GM12891 (cell line): Measurements from ENCODE around the gene MRPL40.

Source experiments
- DNase-seq: peaks from one replicate; pipeline ENCODE4 v3.0.0; 2011; ENCODE audit warnings: low spot score; ENCODE audit not compliant: insufficient read length
- FAIRE-seq: peaks from 2 replicates; lab custom pipeline; 2011; peaks lifted over from hg19 to GRCh38; lab: Jason Lieb, UNC
- PAX5 ChIP-seq: IDR thresholded peaks from 2 replicates; pipeline ENCODE4 v1.6.1; 2011; ENCODE audit warnings: low read length, moderate library complexity, mild to moderate bottlenecking; ENCODE audit not compliant: insufficient read depth, severe bottlenecking
- POLR2A ChIP-seq: IDR thresholded peaks from 2 replicates; pipeline ENCODE4 v1.6.1; 2011; ENCODE audit warnings: low read depth, low read length, control low read depth
- POLR2AphosphoS5 ChIP-seq: IDR thresholded peaks from 2 replicates; pipeline ENCODE4 v1.6.1; 2011; ENCODE audit warnings: low read depth, low read length, control low read depth
- POU2F2 ChIP-seq: IDR thresholded peaks from 2 replicates; pipeline ENCODE4 v1.6.1; 2011; ENCODE audit warnings: low read depth, mild to moderate bottlenecking, control low read depth, low read length, moderate library complexity
- SPI1 ChIP-seq: IDR thresholded peaks from 2 replicates; pipeline ENCODE4 v1.6.1; 2011; ENCODE audit warnings: low read depth, low read length, control low read depth
- TAF1 ChIP-seq: IDR thresholded peaks from 2 replicates; pipeline ENCODE4 v1.6.1; 2011; ENCODE audit warnings: low read depth, low read length, control low read depth

Gene MRPL40

GRCh38 chr22:19396934-19397733 lies 35.2 kb upstream of the MRPL40 start:
- no peak for DNase-seq
- TF ChIP-seq PAX5 (no peak), TAF1 (no peak), POLR2A (no peak), POLR2AphosphoS5 (no peak), POU2F2 (no peak), SPI1 (no peak)
- no peak for FAIRE-seq

GRCh38 chr22:19397734-19398104 lies 34.6 kb upstream of the MRPL40 start:
- DNase-seq = no peak
- FAIRE-seq = no peak
- TF ChIP-seq POLR2AphosphoS5 (no peak), PAX5 (no peak)

GRCh38 chr22:19398206-19398605 lies 34.1 kb upstream of the MRPL40 start:
- TF ChIP-seq TAF1 (no peak), POLR2AphosphoS5 (no peak), SPI1 (no peak), POU2F2 (no peak), POLR2A (no peak), PAX5 (no peak)
- DNase-seq (no peak), FAIRE-seq (no peak)

GRCh38 chr22:19398652-19399051 lies 33.7 kb upstream of the MRPL40 start:
- DNase-seq = no peak
- no peak for FAIRE-seq
- TF ChIP-seq PAX5 (no peak), SPI1 (no peak), POLR2AphosphoS5 (no peak)

- no peak for FAIRE-seq
- TF ChIP-seq SPI1 = no peak
- no peak for TF ChIP-seq PAX5
- TF ChIP-seq POLR2A = no peak
- TF ChIP-seq POLR2AphosphoS5 = no peak
- no peak for TF ChIP-seq POU2F2
- TF ChIP-seq TAF1 = no peak
- DNase-seq = no peak
Observed at GRCh38 chr22:19400881-19401280, 31.5 kb upstream of the MRPL40 start.

- DNase-seq = no peak
- no peak for TF ChIP-seq POU2F2
- no peak for TF ChIP-seq POLR2AphosphoS5
- TF ChIP-seq TAF1 = no peak
- TF ChIP-seq PAX5 = no peak
- TF ChIP-seq POLR2A = no peak
- TF ChIP-seq SPI1 = no peak
- FAIRE-seq = no peak
Observed at GRCh38 chr22:19401483-19401882, 30.9 kb upstream of the MRPL40 start.

GRCh38 chr22:19402642-19403191 lies 29.6 kb upstream of the MRPL40 start:
- FAIRE-seq = no peak
- TF ChIP-seq POLR2A (no peak), TAF1 (no peak), PAX5 (no peak)

GRCh38 chr22:19404676-19405075 lies 27.7 kb upstream of the MRPL40 start:
- DNase-seq = no peak
- TF ChIP-seq POLR2AphosphoS5 (no peak), PAX5 (no peak), POU2F2 (no peak), POLR2A (no peak), SPI1 (no peak), TAF1 (no peak)
- no peak for FAIRE-seq

More at GRCh38 chr22:19402642-19403191, 29.6 kb upstream of the MRPL40 start:
- no peak for DNase-seq

- TF ChIP-seq TAF1 = no peak
- TF ChIP-seq PAX5 = no peak
- TF ChIP-seq POLR2A = no peak
- no peak for TF ChIP-seq SPI1
- TF ChIP-seq POLR2AphosphoS5 = no peak
- peak; percentile 33 for FAIRE-seq
- no peak for DNase-seq
Observed at GRCh38 chr22:19405133-19405532, 27.2 kb upstream of the MRPL40 start.

- DNase-seq (no peak), FAIRE-seq (no peak)
- TF ChIP-seq PAX5 = no peak
- no peak for TF ChIP-seq SPI1
- no peak for TF ChIP-seq TAF1
- no peak for TF ChIP-seq POLR2AphosphoS5
- TF ChIP-seq POLR2A = no peak
- no peak for TF ChIP-seq POU2F2
Observed at GRCh38 chr22:19405652-19406051, 26.7 kb upstream of the MRPL40 start.

- DNase-seq (no peak), FAIRE-seq (no peak)
- TF ChIP-seq TAF1 (no peak), PAX5 (no peak), POU2F2 (no peak)
Observed at GRCh38 chr22:19406281-19406811, 26.0 kb upstream of the MRPL40 start.
